Right atrium auricular region (tissue), 2 donors: Measurements from ENCODE around the gene CDK5. TPM values are rescaled to one million over a fixed set of nuclear protein-coding genes. Genes with fewer than 3 reads are reported as not detected.

Source experiments
- DNase-seq: peaks from one replicate; pipeline ENCODE4 v3.0.0-alpha.2; 2019; ENCODE audit warnings: low spot score
- H3K27ac ChIP-seq, 2 donors: fragments of 200-600 bp; sonication (generic); 1 replicate in 1 of 2; 2 replicates in 1 of 2; pipeline ENCODE4 v1.5.1; 2016 to 2019
- H3K27me3 ChIP-seq, 2 donors: fragments of 200-600 bp; sonication (generic); one replicate each; pipeline versions ENCODE4 v1.5.1 to v1.6.0; 2017 to 2019
- H3K36me3 ChIP-seq: fragments of 200-600 bp; sonication (generic); one replicate; pipeline ENCODE4 v1.5.1; 2016
- H3K4me1 ChIP-seq, 2 donors: fragments of 200-600 bp; sonication (generic); one replicate each; pipeline versions ENCODE4 v1.5.1 to v1.6.0; 2017 to 2019
- H3K4me3 ChIP-seq, 2 donors: fragments of 200-600 bp; sonication (generic); 1 replicate in 1 of 2; 2 replicates in 1 of 2; pipeline ENCODE4 v1.5.1; 2017 to 2019; ENCODE audit warnings: mild to moderate bottlenecking in 1 of 2, moderate library complexity in 1 of 2
- H3K9me3 ChIP-seq, 2 donors: fragments of 200-600 bp; sonication (generic); one replicate each; pipeline ENCODE4 v1.5.1; 2019
- total RNA-seq, 2 donors: library from RNA; depleted of rRNA; stranded (reverse); fragments of >200 nt; gene quantifications; one replicate each; pipeline ENCODE4 v1.1.0, GENCODE V29; 2016
- TF ChIP-seq, protein P1 (sequence below), 2 donors: fragments of 200-600 bp; sonication (generic); IDR thresholded peaks; one replicate each; pipeline ENCODE4 v1.5.1; 2019; ENCODE audit warnings: antibody characterized with exemption in 2 of 2

The CDK5 gene
- total RNA-seq, 2 donors from 2014 or later: 4.4 to 4.9 TPM

DNA sequence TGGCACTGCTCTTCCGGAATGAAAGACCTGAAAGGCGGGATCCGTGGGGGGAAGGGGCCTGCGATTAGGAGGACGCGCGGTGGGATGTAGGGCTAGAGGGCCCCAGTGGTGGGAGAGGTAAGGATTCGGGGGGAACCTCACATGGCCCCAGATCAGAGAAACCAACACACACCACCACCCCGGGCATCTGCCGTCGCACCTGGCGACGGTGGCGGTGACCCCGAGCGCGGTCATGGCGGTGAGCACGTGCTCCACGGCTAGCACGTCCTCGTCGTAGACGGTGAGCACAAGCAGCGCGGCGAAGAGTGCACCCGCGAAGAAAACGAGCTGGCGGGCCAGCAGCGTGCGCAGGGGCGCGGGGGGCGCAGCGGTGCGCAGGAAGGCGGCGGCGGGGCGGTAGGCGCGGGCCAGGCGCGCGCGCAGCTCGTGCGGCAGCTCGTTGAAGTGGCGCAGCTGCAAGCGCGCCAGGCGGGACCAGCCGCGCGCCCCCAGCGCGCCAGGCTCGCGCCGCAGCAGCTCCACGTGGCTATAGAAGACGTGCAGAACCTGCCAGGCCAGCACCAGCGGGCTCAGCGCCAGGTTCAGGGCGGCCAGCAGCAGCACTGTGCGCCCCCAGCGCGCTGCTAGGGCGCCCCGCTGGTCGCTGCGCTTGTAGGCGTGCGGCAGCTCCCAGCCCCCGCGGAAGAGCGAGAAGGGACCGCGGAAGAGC lies 39.1 kb downstream of the CDK5 start:
- peak overlapping the region in 1 of 2 donors; percentile 26 for H3K4me3 ChIP-seq
- no peaks in the 10 kb centered on the region for H3K36me3 ChIP-seq
- DNase-seq: no peak
- no peak overlapping the region for H3K27ac ChIP-seq
- H3K9me3 ChIP-seq: no peaks in the 10 kb centered on the region
- H3K4me1 ChIP-seq: peaks cover 0 to 25% of the 10 kb centered on the region in 2 donors
- H3K27me3 ChIP-seq: no peaks in the 10 kb centered on the region
- TF ChIP-seq, protein P1, sequence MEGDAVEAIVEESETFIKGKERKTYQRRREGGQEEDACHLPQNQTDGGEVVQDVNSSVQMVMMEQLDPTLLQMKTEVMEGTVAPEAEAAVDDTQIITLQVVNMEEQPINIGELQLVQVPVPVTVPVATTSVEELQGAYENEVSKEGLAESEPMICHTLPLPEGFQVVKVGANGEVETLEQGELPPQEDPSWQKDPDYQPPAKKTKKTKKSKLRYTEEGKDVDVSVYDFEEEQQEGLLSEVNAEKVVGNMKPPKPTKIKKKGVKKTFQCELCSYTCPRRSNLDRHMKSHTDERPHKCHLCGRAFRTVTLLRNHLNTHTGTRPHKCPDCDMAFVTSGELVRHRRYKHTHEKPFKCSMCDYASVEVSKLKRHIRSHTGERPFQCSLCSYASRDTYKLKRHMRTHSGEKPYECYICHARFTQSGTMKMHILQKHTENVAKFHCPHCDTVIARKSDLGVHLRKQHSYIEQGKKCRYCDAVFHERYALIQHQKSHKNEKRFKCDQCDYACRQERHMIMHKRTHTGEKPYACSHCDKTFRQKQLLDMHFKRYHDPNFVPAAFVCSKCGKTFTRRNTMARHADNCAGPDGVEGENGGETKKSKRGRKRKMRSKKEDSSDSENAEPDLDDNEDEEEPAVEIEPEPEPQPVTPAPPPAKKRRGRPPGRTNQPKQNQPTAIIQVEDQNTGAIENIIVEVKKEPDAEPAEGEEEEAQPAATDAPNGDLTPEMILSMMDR (IDR thresholded peaks at IDR 0.05): peak; percentile 9 to 10

DNA sequence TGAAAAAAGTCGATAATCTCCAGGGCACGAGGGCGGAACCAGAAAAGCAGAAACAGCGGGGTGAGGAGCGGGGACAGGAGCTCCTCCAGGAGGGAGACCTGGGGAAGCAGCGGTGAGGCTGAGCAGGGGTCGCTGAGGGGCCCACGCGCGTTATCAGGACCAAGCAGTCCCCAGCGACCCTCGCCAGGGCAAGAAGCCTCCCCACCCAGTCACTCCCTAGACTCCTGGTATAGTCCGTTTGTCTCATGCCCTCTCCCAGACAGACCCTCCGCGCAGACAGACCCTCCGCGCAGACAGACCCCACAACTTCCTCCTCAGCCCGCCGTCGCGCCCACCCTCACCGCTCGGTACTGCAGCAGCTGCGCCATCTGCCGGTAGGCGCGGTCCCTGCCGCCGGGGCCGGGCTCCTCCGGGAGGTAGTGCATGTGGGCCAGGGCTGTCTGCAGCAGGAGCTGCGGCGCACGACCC lies 39.7 kb downstream of the CDK5 start:
- Histone ChIP-seq H3K9me3 (no peaks in the 10 kb centered on the region), H3K4me1 (peaks cover 0 to 31% of the 10 kb centered on the region in 2 donors), H3K27ac (no peak overlapping the region), H3K36me3 (no peaks in the 10 kb centered on the region), H3K4me3 (peak overlapping the region in 1 of 2 donors; percentile 26), H3K27me3 (no peaks in the 10 kb centered on the region)
- DNase-seq: no peak
- TF ChIP-seq, protein P1 (IDR thresholded peaks at IDR 0.05): peak; percentile 92 to 96

DNA sequence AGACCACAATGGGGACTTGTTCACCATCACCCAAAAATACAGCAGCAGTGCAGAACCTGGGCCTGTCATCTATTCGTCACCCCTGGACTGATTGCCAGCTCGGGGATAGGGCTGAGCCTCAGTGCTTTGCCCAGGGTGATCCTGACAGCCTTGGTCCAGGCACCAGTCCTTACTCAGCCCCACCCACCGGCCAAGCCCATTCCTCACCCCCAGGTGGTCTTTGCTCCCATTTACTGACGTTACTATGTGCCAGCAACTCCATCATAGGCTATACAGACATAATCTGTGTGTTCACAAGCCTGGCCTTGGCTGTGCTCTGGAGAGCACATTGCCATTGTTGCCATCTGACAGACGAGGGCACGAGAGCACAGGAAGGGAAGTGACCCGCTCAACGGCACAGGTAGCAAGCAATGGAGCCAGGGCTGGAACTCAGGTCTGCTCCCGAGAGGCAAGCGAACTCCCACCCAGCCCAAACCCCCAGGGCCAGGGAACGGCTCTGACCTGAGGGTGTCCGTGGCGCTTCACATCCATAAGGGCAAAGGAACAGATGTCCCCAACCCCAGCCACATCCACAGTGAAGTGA lies 40.2 kb downstream of the CDK5 start:
- Histone ChIP-seq H3K4me3 (peak overlapping the region in 1 of 2 donors; percentile 26), H3K4me1 (peaks cover 0 to 35% of the 10 kb centered on the region in 2 donors), H3K9me3 (no peaks in the 10 kb centered on the region), H3K36me3 (no peaks in the 10 kb centered on the region), H3K27ac (no peak overlapping the region), H3K27me3 (no peaks in the 10 kb centered on the region)
- TF ChIP-seq, protein P1 (IDR thresholded peaks at IDR 0.05): no peak
- DNase-seq: no peak

DNA sequence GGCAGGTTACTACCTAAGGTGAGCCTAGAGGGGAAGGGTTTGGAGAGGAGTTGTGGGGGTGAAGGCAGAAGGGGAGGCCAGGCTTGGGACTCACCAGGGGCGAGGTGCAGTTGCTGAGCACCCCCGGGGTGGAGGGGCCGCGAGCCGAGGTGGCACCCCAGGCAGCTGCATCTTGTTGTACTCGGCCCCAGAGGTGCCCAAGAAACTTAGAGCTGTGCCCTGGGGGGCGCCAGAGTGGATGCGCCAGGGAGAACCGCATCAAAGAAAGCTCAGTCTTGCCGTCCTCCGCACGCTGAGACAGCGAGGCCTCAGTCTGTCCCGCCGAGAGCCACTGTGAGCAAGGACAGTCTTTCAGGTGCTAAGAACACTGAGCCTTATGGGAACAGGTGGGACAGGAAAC lies 40.8 kb downstream of the CDK5 start:
- Histone ChIP-seq H3K27ac (no peak overlapping the region), H3K27me3 (no peaks in the 10 kb centered on the region), H3K4me1 (peaks cover 0 to 35% of the 10 kb centered on the region in 2 donors), H3K36me3 (no peaks in the 10 kb centered on the region), H3K9me3 (no peaks in the 10 kb centered on the region), H3K4me3 (no peak overlapping the region)
- TF ChIP-seq, protein P1 (IDR thresholded peaks at IDR 0.05): no peak
- no peak for DNase-seq

DNA sequence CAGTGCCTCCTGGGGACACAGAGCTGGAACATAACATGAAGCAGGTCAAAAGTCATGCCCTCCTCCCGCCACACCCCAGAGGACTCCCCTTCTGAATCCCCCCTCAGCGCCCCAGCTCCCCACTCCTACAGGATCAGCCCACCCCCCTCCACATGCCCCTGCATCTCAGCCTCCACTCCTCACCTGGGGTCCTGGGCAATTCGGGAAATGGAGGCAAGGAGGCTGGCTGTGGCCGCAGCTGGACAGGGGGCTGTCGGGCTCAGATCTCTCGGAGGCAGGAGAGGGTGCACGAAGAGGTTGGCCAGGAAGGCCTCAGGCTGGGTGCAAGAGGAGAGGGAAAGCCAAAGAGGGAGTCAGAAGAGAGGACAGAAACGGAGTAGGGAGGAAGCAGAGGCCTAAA lies 41.2 kb downstream of the CDK5 start:
- no peaks in the 10 kb centered on the region for H3K36me3 ChIP-seq

More for the DNA sequence above, 41.2 kb downstream of the CDK5 start:
- Histone ChIP-seq H3K27ac (no peak overlapping the region), H3K4me1 (peaks cover 0 to 35% of the 10 kb centered on the region in 2 donors), H3K9me3 (no peaks in the 10 kb centered on the region), H3K4me3 (no peak overlapping the region), H3K27me3 (no peaks in the 10 kb centered on the region)
- TF ChIP-seq, protein P1 (IDR thresholded peaks at IDR 0.05): no peak
- no peak for DNase-seq
